ENCODE measurements around the gene MAX. TPM values are rescaled to one million over a fixed set of nuclear protein-coding genes. Genes with fewer than 3 reads are reported as not detected.

Gene MAX
- total RNA-seq, 1 donor from 2014 or later, result 92.1 TPM

Small RNA genes within 50 kb of the gene (microRNA-seq; reads per million reads assigned to microRNA genes)
- not detected for gene MIR4706

Other genes with a start within 250 kb of the MAX start
- gene SPTB, start 222.6 kb downstream of the MAX start, total RNA-seq, result 79.4 TPM
- 98.2 TPM for gene CHURC1, start 188.1 kb downstream of the MAX start, total RNA-seq
- gene GPX2, start 159.8 kb downstream of the MAX start, total RNA-seq, result not detected
- gene RAB15, start 130.2 kb downstream of the MAX start, total RNA-seq, result 12.6 TPM
- 17.1 TPM for gene FNTB, start 115.6 kb downstream of the MAX start, total RNA-seq

Measured in Right ventricle myocardium inferior (tissue), 1 donor.